ENCODE results near the gene GZMB. TPM values are rescaled to one million over a fixed set of nuclear protein-coding genes. Genes with fewer than 3 reads are reported as not detected.

Gene GZMB, protein sequence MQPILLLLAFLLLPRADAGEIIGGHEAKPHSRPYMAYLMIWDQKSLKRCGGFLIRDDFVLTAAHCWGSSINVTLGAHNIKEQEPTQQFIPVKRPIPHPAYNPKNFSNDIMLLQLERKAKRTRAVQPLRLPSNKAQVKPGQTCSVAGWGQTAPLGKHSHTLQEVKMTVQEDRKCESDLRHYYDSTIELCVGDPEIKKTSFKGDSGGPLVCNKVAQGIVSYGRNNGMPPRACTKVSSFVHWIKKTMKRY
- 100 to 1,000 TPM; 682 to 685 TPM for total RNA-seq

GRCh38 chr14:24634158-24634557, at the start of gene GZMB:
TSS of gene GZMB (minus strand) at chr14:24634190. CDS start at chr14:24634160, 30 bp downstream.
- peak within 1 kb of the TSS; percentile 84 for H3K4me3 Mint-ChIP-seq
- peaks cover 56% of the 10 kb centered on the region for H3K4me1 Mint-ChIP-seq
- ChIA-PET POLR2A (interaction anchor here (0.7 to 4.9 kb wide), 12 partner anchors 9 to 61 kb away, joined by 3 to 48 read pairs (median 6); partner anchors contain the start of gene GZMH), CTCF (interaction anchor here (0.8 to 3.2 kb wide), 16 partner anchors 12 to 151 kb away, joined by 3 to 29 read pairs (median 4); partner anchors contain the start of gene GZMH)
- DNase-seq = peak; percentile 88
- peak within 1 kb of the TSS; percentile 90 for H3K27ac Mint-ChIP-seq
- no peaks in the 10 kb centered on the region for H3K9me3 Mint-ChIP-seq
- H3K36me3 Mint-ChIP-seq (ENCODE audit: low read depth) = peaks cover 46% of the 10 kb centered on the region
- H3K27me3 Mint-ChIP-seq = peaks cover 4% of the 10 kb centered on the region

- DNase-seq = no peak
- CTCF ChIA-PET = interaction anchor here (1.0 to 4.8 kb wide), 10 partner anchors 9 to 348 kb away, joined by 3 to 57 read pairs (median 6); partner anchors contain the start of gene GZMB
- H3K4me3 Mint-ChIP-seq = no peak overlapping the region
- H3K36me3 Mint-ChIP-seq (ENCODE audit: low read depth) = peaks cover 11% of the 10 kb centered on the region
- peaks cover 7% of the 10 kb centered on the region for H3K27me3 Mint-ChIP-seq
- H3K4me1 Mint-ChIP-seq = peaks cover 47% of the 10 kb centered on the region
- H3K27ac Mint-ChIP-seq = no peak overlapping the region
- POLR2A ChIA-PET = interaction anchor here (1.2 kb wide), 2 partner anchors 12 to 14 kb away, joined by 3 read pairs; no protein-coding TSS in a partner anchor
- peaks cover 2% of the 10 kb centered on the region for H3K9me3 Mint-ChIP-seq
Measured at GRCh38 chr14:24681056-24681455, 47.1 kb upstream of the GZMB start.

- POLR2A ChIA-PET = interaction anchor here (1.2 kb wide), 3 partner anchors 12 to 14 kb away, joined by 3 to 6 read pairs (median 3); no protein-coding TSS in a partner anchor
- H3K9me3 Mint-ChIP-seq = peaks cover 7% of the 10 kb centered on the region
- no peak overlapping the region for H3K4me3 Mint-ChIP-seq
- CTCF ChIA-PET = interaction anchor here (1.2 to 4.8 kb wide), 6 partner anchors 8 to 199 kb away, joined by 3 to 57 read pairs (median 8); no protein-coding TSS in a partner anchor
- no peak for DNase-seq
- peaks cover 53% of the 10 kb centered on the region for H3K4me1 Mint-ChIP-seq
- peaks cover 14% of the 10 kb centered on the region for H3K36me3 Mint-ChIP-seq (ENCODE audit: low read depth)
- H3K27ac Mint-ChIP-seq = peak overlapping the region; percentile 62
- peaks cover 7% of the 10 kb centered on the region for H3K27me3 Mint-ChIP-seq
Measured at GRCh38 chr14:24680516-24680915, 46.5 kb upstream of the GZMB start.

DNA sequence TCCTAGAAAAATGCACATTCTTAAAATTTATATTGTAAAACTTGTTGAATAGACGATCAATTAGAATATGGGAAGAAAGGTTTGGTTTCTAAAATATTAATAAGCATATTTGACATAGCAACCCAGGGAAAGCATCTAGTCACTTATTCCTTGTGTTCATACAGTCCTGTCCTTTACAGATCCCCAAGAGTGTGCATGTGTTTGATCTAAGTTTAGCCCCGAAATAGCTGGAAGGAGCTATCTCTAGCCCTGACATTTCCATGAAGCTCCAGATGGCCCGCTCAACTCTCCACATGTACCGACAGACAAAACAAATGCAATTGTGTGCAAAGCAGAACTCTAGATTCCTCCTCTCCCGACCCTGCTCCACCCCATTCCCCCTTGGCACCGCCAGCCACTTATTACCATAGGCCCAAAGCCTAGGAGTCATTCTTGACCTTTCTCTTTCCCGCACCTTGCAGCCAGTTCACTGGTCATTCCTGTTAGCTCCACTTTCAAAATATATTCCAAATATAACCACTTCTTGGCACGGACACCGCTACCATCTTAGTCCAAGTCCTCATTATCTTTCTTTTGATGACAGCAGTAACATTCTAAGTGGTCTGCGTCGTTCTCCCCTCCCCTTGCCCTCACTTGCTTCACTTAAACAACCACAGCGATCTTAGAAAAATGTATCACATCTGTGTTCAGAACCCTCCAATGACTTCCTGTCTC, 45.4 kb upstream of the GZMB start:
- POLR2A ChIA-PET = interaction anchor here (1.0 to 1.5 kb wide), 3 partner anchors 13 to 45 kb away, joined by 3 to 6 read pairs (median 4); no protein-coding TSS in a partner anchor
- Mint-ChIP-seq H3K27ac (peak overlapping the region; percentile 62), H3K27me3 (peaks cover 6% of the 10 kb centered on the region), H3K4me1 (peaks cover 64% of the 10 kb centered on the region), H3K4me3 (peak overlapping the region; percentile 60), H3K36me3 (ENCODE audit: low read depth) (peaks cover 14% of the 10 kb centered on the region), H3K9me3 (peaks cover 7% of the 10 kb centered on the region)
- DNase-seq = no peak
- CTCF ChIA-PET = interaction anchor here (0.8 to 4.8 kb wide), 12 partner anchors 12 to 198 kb away, joined by 3 to 57 read pairs (median 7); partner anchors contain the start of genes GZMB and GZMH

DNA sequence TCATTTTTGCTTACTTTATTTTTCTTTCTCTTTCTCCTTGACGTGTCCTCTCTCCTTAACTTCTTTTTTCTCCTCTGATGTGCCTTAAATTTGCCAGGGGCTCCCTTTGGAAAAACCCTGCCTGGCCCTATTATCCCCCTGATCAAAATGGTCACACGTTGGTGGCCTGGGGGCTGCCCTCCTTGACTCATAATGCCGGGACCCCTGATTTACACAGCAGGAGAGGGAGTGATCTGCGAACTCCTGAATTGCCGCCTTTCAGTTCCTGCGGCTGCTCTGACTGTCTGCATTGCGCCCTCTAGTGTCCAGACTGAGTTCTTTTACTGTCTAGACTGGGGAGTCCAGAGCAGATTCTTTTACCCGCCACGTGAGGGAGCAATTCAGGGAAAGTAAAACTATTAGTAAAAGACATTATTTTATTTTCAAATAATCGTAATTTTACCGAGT, 44.8 kb upstream of the GZMB start:
- CTCF ChIA-PET = interaction anchor here (0.8 to 4.8 kb wide), 14 partner anchors 11 to 197 kb away, joined by 3 to 57 read pairs (median 6); partner anchors contain the start of genes GZMB and GZMH
- H3K36me3 Mint-ChIP-seq (ENCODE audit: low read depth) = peaks cover 14% of the 10 kb centered on the region
- peak; percentile 82 for DNase-seq
- peaks cover 6% of the 10 kb centered on the region for H3K27me3 Mint-ChIP-seq
- H3K4me1 Mint-ChIP-seq = peaks cover 68% of the 10 kb centered on the region
- POLR2A ChIA-PET = interaction anchor here (1.0 to 1.5 kb wide), 3 partner anchors 13 to 73 kb away, joined by 3 to 4 read pairs (median 4); no protein-coding TSS in a partner anchor
- peaks cover 7% of the 10 kb centered on the region for H3K9me3 Mint-ChIP-seq
- peak overlapping the region; percentile 70 for H3K27ac Mint-ChIP-seq
- H3K4me3 Mint-ChIP-seq = peak overlapping the region; percentile 69

- Mint-ChIP-seq H3K4me1 (peaks cover 77% of the 10 kb centered on the region), H3K4me3 (peak overlapping the region; percentile 5), H3K36me3 (ENCODE audit: low read depth) (peaks cover 12% of the 10 kb centered on the region), H3K27ac (peak overlapping the region; percentile 70), H3K27me3 (peaks cover 4% of the 10 kb centered on the region), H3K9me3 (peaks cover 7% of the 10 kb centered on the region)
- CTCF ChIA-PET = interaction anchor here (0.6 to 4.8 kb wide), 7 partner anchors 10 to 75 kb away, joined by 3 to 57 read pairs (median 10); partner anchors contain the start of gene GZMB
- POLR2A ChIA-PET = interaction anchor here (1.0 kb wide), 1 partner anchor 72 kb away, joined by 4 read pairs; no protein-coding TSS in a partner anchor
- DNase-seq = no peak
Measured at GRCh38 chr14:24677956-24678355, 44.0 kb upstream of the GZMB start.

DNA sequence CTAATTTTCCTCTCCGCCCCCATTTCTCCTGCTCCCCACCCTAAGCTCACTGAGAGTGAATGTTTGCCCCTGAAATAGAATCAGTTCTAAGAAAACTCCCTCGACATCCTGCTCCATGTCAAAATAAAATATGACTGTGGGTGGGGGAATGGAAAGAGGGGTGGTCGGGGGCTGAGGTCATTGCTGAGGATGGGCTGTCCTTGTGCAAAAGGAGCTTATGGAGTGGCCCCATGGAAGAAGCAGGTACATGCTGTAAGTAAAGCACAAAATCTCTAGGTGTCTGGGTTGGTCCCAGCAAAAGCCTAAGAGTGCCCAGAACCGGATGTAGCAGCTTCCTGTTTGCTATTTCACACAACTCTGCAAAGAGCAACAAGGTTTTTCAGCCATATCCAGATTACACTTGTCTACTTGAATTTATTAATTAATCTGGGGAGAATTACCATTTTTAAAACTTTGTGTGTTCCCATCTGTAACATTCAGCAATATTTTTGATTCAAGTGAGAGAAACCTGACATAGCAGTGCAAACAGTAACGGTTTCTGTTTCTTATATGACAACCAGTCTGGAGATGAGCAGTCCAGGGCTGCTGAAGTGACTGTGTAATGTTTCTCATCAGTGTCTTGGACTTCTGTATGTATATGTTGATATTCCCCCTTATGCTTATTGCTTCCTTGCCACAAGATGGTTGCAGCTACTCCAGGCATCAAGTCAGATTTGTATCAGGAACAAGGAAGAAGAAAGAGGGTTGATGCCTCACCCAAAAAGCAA, 40.4 kb upstream of the GZMB start:
- H3K4me1 Mint-ChIP-seq = peaks cover 89% of the 10 kb centered on the region
- peaks cover 20% of the 10 kb centered on the region for H3K36me3 Mint-ChIP-seq (ENCODE audit: low read depth)
- CTCF ChIA-PET = interaction anchor here (0.9 to 4.1 kb wide), 11 partner anchors 8 to 243 kb away, joined by 5 to 29 read pairs (median 10); partner anchors contain the start of genes GZMB and GZMH
- peak; percentile 70 for DNase-seq
- POLR2A ChIA-PET = interaction anchor here (0.7 to 3.2 kb wide), 22 partner anchors 9 to 566 kb away, joined by 3 to 48 read pairs (median 4); partner anchors contain the start of genes GZMB, GZMH, IRF9 and KHNYN
- H3K9me3 Mint-ChIP-seq = peaks cover 7% of the 10 kb centered on the region
- peak overlapping the region; percentile 76 for H3K4me3 Mint-ChIP-seq
- peak overlapping the region; percentile 97 for H3K27ac Mint-ChIP-seq
- no peaks in the 10 kb centered on the region for H3K27me3 Mint-ChIP-seq

DNA sequence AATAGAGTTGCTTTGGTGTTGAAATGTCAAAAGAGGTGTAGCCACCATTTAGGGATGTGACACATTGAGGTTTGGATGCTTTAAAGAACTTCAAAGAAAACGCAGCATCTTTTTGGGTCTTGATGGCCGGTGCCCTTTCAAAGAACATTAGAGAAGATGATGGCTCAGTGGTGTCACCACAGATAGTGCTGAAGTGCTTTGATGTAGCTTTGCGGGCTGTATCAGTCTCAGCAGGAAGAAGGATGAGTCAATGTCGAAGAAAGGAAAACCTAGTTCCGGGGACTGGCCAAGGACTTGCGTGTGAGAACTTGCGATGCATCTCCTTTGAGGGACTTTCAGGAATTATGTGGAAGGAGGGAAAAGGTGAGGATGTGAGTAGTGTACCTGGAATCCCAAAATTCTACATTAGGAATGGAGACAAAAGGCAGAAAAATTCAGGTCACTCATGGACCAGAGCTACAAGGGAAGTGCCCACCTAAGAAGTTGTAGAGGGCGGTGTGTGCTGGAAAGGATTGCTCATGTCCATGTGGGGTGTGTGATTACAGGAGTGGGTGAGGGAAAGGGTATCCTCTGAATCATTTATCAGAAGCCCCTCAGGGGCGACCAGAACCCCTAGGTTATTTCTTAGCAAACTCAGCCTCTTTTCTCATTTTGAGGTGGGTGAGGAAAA, 39.7 kb upstream of the GZMB start:
- DNase-seq = peak; percentile 83
- peak overlapping the region; percentile 97 for H3K27ac Mint-ChIP-seq
- peaks cover 24% of the 10 kb centered on the region for H3K36me3 Mint-ChIP-seq (ENCODE audit: low read depth)
- ChIA-PET POLR2A (interaction anchor here (0.7 to 3.2 kb wide), 23 partner anchors 8 to 565 kb away, joined by 3 to 48 read pairs (median 4); partner anchors contain the start of genes CBLN3, GZMB, GZMH and IRF9), CTCF (interaction anchor here (0.8 to 4.1 kb wide), 13 partner anchors 7 to 242 kb away, joined by 3 to 29 read pairs (median 8); partner anchors contain the start of genes GZMB and GZMH)
- H3K4me3 Mint-ChIP-seq = peak overlapping the region; percentile 76
- peaks cover 88% of the 10 kb centered on the region for H3K4me1 Mint-ChIP-seq
- peaks cover 7% of the 10 kb centered on the region for H3K9me3 Mint-ChIP-seq
- H3K27me3 Mint-ChIP-seq = no peaks in the 10 kb centered on the region

- peaks cover 28% of the 10 kb centered on the region for H3K36me3 Mint-ChIP-seq (ENCODE audit: low read depth)
- peaks cover 86% of the 10 kb centered on the region for H3K4me1 Mint-ChIP-seq
- POLR2A ChIA-PET = interaction anchor here (0.8 to 3.2 kb wide), 15 partner anchors 8 to 511 kb away, joined by 3 to 48 read pairs (median 5); partner anchors contain the start of genes CBLN3, GZMB, GZMH and IRF9
- DNase-seq = no peak
- CTCF ChIA-PET = interaction anchor here (0.8 to 4.1 kb wide), 10 partner anchors 9 to 242 kb away, joined by 3 to 29 read pairs (median 8); partner anchors contain the start of genes GZMB and GZMH
- no peaks in the 10 kb centered on the region for H3K27me3 Mint-ChIP-seq
- peak overlapping the region; percentile 76 for H3K4me3 Mint-ChIP-seq
- H3K27ac Mint-ChIP-seq = peak overlapping the region; percentile 97
- peaks cover 7% of the 10 kb centered on the region for H3K9me3 Mint-ChIP-seq
Measured at GRCh38 chr14:24673059-24673458, 39.1 kb upstream of the GZMB start.

DNA sequence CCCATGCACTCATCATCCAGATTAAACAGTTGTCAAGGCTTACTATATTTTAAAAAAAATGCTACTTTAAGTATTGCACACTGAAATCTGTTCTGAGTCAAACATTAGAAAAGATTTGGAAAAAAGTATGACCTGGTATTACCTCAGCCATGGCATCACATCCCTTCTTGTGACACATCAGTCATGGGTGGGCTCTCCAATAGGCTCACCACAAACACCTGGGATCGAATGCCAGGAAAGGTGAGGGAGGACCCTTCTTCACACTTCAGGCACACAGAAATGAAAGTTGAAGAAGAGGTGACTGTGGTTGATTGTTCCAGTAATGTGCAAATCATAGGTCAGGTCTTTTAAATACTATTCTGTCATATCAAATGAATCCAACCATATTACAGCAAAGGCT, 36.6 kb upstream of the GZMB start:
- peak; percentile 46 for DNase-seq
- H3K27ac Mint-ChIP-seq = peak overlapping the region; percentile 75
- H3K4me3 Mint-ChIP-seq = no peak overlapping the region
- H3K9me3 Mint-ChIP-seq = peaks cover 2% of the 10 kb centered on the region
- CTCF ChIA-PET = no interaction called here
- H3K36me3 Mint-ChIP-seq (ENCODE audit: low read depth) = peaks cover 27% of the 10 kb centered on the region
- POLR2A ChIA-PET = interaction anchor here (1.6 kb wide), 1 partner anchor 36 kb away, joined by 6 read pairs; the partner anchor contains the start of gene GZMB
- no peaks in the 10 kb centered on the region for H3K27me3 Mint-ChIP-seq
- H3K4me1 Mint-ChIP-seq = peaks cover 87% of the 10 kb centered on the region

DNA sequence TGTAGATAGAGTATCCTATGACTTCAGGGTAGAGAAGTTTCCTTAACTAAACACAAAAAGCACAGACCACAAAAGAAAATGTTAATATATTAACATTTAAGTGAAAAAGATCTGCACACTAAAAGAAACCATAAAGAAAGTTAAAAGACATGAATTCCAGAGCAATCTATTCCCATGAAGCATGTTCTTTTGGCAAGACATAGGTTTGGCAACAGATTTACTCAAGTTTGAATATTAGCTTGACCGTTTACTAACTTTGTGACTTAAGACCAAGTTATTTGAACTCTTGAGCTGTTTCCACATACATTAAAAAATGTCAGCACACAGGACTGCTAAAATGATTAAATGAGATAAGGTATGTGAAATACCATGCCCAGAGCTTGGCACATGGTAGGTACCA, 35.7 kb upstream of the GZMB start:
- POLR2A ChIA-PET = interaction anchor here (1.1 kb wide), 1 partner anchor 9 kb away, joined by 3 read pairs; no protein-coding TSS in a partner anchor
- peaks cover 87% of the 10 kb centered on the region for H3K4me1 Mint-ChIP-seq
- no peak overlapping the region for H3K4me3 Mint-ChIP-seq
- no peaks in the 10 kb centered on the region for H3K9me3 Mint-ChIP-seq
- H3K27me3 Mint-ChIP-seq = no peaks in the 10 kb centered on the region
- peak overlapping the region; percentile 14 for H3K27ac Mint-ChIP-seq
- no peak for DNase-seq
- H3K36me3 Mint-ChIP-seq (ENCODE audit: low read depth) = peaks cover 27% of the 10 kb centered on the region
- CTCF ChIA-PET = no interaction called here
